Left lung (tissue), 14 donors: ENCODE results near the gene TET2. TPM values are rescaled to one million over a fixed set of nuclear protein-coding genes. Genes with fewer than 3 reads are reported as not detected.
A peak's percentile ranks its signal among the peaks of the same experiment; 100 is the strongest.

Experiments
- ATAC-seq: fragments of 200-7000 bp; cut with Tn5 transposase; one replicate; pipeline ENCODE4 v1.9.1; 2020; ENCODE audit warnings: moderate library complexity
- DNase-seq, 4 donors: peaks; one replicate each; pipeline ENCODE4 v3.0.0-alpha.2; 2013 to 2020
- H3K27ac ChIP-seq, 2 donors: fragments of 200-600 bp; sonication (generic) in 1 of 2; one replicate each; pipeline versions ENCODE4 v1.5.0 to v1.8.0; 2020 to 2021
- H3K27me3 ChIP-seq, 2 donors: fragments of 200-600 bp; sonication (generic) in 1 of 2; one replicate each; pipeline versions ENCODE4 v1.5.0 to v1.8.0; 2020 to 2021
- H3K36me3 ChIP-seq, 2 donors: fragments of 200-600 bp; sonication (generic) in 1 of 2; one replicate each; pipeline versions ENCODE4 v1.5.0 to v1.8.0; 2020 to 2021
- H3K4me1 ChIP-seq, 2 donors: fragments of 200-600 bp; one replicate each; pipeline ENCODE4 v1.8.0; 2021
- H3K4me3 ChIP-seq, 2 donors: fragments of 200-600 bp; sonication (generic) in 1 of 2; one replicate each; pipeline versions ENCODE4 v1.5.0 to v1.8.0; 2020 to 2021; ENCODE audit warnings: mild to moderate bottlenecking in 1 of 2
- H3K9me3 ChIP-seq, 2 donors: fragments of 200-600 bp; sonication (generic) in 1 of 2; one replicate each; pipeline versions ENCODE4 v1.5.0 to v1.8.0; 2020 to 2021
- CTCF ChIP-seq, 2 donors: fragments of 200-600 bp; sonication (generic) in 1 of 2; IDR thresholded peaks; one replicate each; pipeline versions ENCODE4 v1.5.0 to v1.8.0; 2021; ENCODE audit warnings: antibody characterized with exemption in 2 of 2
- intact Hi-C, 2 donors: fragments of 100-400 bp; cut with DNase I; formaldehyde crosslinking; loops; one replicate each; pipeline versions ENCODE4 v1.11.2 to v1.14.2; 2022
- long read RNA-seq, 12 donors: library from polyadenylated mRNA in 2 of 12; unstranded in 2 of 12; transcript quantifications; one replicate each; pipeline ENCODE4 v2.0.0 and lab custom pipeline, GENCODE V29; 2019 to 2026
- polyA plus RNA-seq, 6 donors: library from polyadenylated mRNA; unstranded; fragments of 120-200 nt; gene quantifications; one replicate each; pipeline ENCODE4 v1.2.1, GENCODE V29; 2013; ENCODE audit not compliant: insufficient read length in 6 of 6
- total RNA-seq, 2 donors: library from RNA; stranded (reverse); fragmentation: NEBNext Ultra II Directional; extraction: Animal tissue kit (Norgen Biotek cat#: 25700); gene quantifications; one replicate each; pipeline ENCODE4 v1.2.1, GENCODE V29; 2021
- donor health status: DM: no; HTN: yes; CAD: no.
- donor health status: DM: no; HTN: no; CAD: no.

The TET2 gene
- total RNA-seq (10 to 100 TPM; 19.1 to 33.2 TPM), polyA plus RNA-seq (10 to 100 TPM; 39.7 to 48.4 (median 41.9) TPM)
- long read RNA-seq, donor 1, full-length matches to known transcripts, result 1 of 56 reads
- long read RNA-seq, donor 1, partial matches to known transcripts, result 55 of 56 reads
- long read RNA-seq, donor 1, other reads (novel, unspliced or antisense), result 0 of 56 reads
- long read RNA-seq, donor 2, partial matches to known transcripts, result 13 of 13 reads
- long read RNA-seq, donor 2, other reads (novel, unspliced or antisense), result 0 of 13 reads
- long read RNA-seq, donor 3, partial matches to known transcripts, result 5 of 5 reads
- long read RNA-seq, donor 3, other reads (novel, unspliced or antisense), result 0 of 5 reads
- long read RNA-seq, donor 4, partial matches to known transcripts, result 2 of 4 reads
- long read RNA-seq, donor 4, other reads (novel, unspliced or antisense), result 2 of 4 reads
- long read RNA-seq, donor 5, full-length matches to known transcripts, result 1 of 32 reads
- long read RNA-seq, donor 5, partial matches to known transcripts, result 31 of 32 reads
- long read RNA-seq, donor 5, other reads (novel, unspliced or antisense), result 0 of 32 reads
- long read RNA-seq, donor 6, result 0 reads
- long read RNA-seq, donor 7, full-length matches to known transcripts, result 1 of 97 reads
- long read RNA-seq, donor 7, partial matches to known transcripts, result 26 of 97 reads
- long read RNA-seq, donor 7, other reads (novel, unspliced or antisense), result 70 of 97 reads
- long read RNA-seq, donor 8, full-length matches to known transcripts, result 3 of 8 reads
- long read RNA-seq, donor 8, partial matches to known transcripts, result 5 of 8 reads
- long read RNA-seq, donor 8, other reads (novel, unspliced or antisense), result 0 of 8 reads
- long read RNA-seq, donor 9, result 0 reads
- long read RNA-seq, donor 10, partial matches to known transcripts, result 3 of 4 reads
- long read RNA-seq, donor 10, other reads (novel, unspliced or antisense), result 1 of 4 reads
- long read RNA-seq, donor 11, result 0 reads
- long read RNA-seq, donor 12, partial matches to known transcripts, result 33 of 34 reads
- long read RNA-seq, donor 12, other reads (novel, unspliced or antisense), result 0 of 34 reads

GRCh38 chr4:105146276-105147015 is at the start of gene TET2:
Gene TET2 (plus strand): TSS chr4:105146876. CDS start chr4:105233943, 87,067 bp downstream.
- intact Hi-C loops, result no loop called here
- Histone ChIP-seq H3K27me3 (no peaks in the 10 kb centered on the region), H3K36me3 (no peaks in the 10 kb centered on the region), H3K27ac (peak within 1 kb of the TSS; percentile 89 to 99), H3K4me3 (peak within 1 kb of the TSS; percentile 59 to 84), H3K9me3 (no peaks in the 10 kb centered on the region), H3K4me1 (peaks cover 0 to 62% of the 10 kb centered on the region in 2 donors)
- ATAC-seq (peak; percentile 85), DNase-seq (peak; percentile 83 to 96 (median 88))
- no peak for TF ChIP-seq CTCF (IDR thresholded peaks at IDR 0.05)

- intact Hi-C loops, result no loop called here
- no peaks in the 10 kb centered on the region for H3K27me3 ChIP-seq
- H3K9me3 ChIP-seq, result peaks cover 0 to 15% of the 10 kb centered on the region in 2 donors
- H3K27ac ChIP-seq, result no peak overlapping the region
- no peak for TF ChIP-seq CTCF (IDR thresholded peaks at IDR 0.05)
- no peak for ATAC-seq
- no peak overlapping the region for H3K4me3 ChIP-seq
- peak in 2 of 4 donors; percentile 20 to 45 for DNase-seq
- no peaks in the 10 kb centered on the region for H3K4me1 ChIP-seq
- no peaks in the 10 kb centered on the region for H3K36me3 ChIP-seq
These were observed 44.7 kb upstream of the TET2 start for GRCh38 chr4:105102016-105102415.

GRCh38 chr4:105106426-105106825 is 40.2 kb upstream of the TET2 start:
- no peak for TF ChIP-seq CTCF (IDR thresholded peaks at IDR 0.05)
- intact Hi-C loops, result no loop called here
- no peak for ATAC-seq

GRCh38 chr4:105107095-105107856 is 39.4 kb upstream of the TET2 start:
- ATAC-seq (peak; percentile 63), DNase-seq (no peak)
- no peak for TF ChIP-seq CTCF (IDR thresholded peaks at IDR 0.05)
- no peaks in the 10 kb centered on the region for H3K27me3 ChIP-seq
- intact Hi-C loops, result no loop called here
- peaks cover 0 to 6% of the 10 kb centered on the region in 2 donors for H3K4me1 ChIP-seq
- H3K4me3 ChIP-seq, result no peak overlapping the region
- H3K9me3 ChIP-seq, result no peaks in the 10 kb centered on the region
- no peaks in the 10 kb centered on the region for H3K36me3 ChIP-seq
- H3K27ac ChIP-seq, result peak overlapping the region in 1 of 2 donors; percentile 38

More at GRCh38 chr4:105106426-105106825, 40.2 kb upstream of the TET2 start:
- Histone ChIP-seq H3K9me3 (no peaks in the 10 kb centered on the region), H3K4me3 (no peak overlapping the region), H3K4me1 (peaks cover 0 to 6% of the 10 kb centered on the region in 2 donors), H3K27ac (peak overlapping the region in 1 of 2 donors; percentile 38), H3K36me3 (no peaks in the 10 kb centered on the region), H3K27me3 (no peaks in the 10 kb centered on the region)
- DNase-seq, result no peak
